AG04449 (cell line): ENCODE results near the gene SHLD3.
"Not testable (repeated sequence)": the region's sequence is repeated elsewhere in the genome, so short reads cannot be mapped to it uniquely, and the experiment has no call there.

Experiments
- CTCF ChIA-PET: fragments of 350-600 bp; formaldehyde crosslinking; extraction: SDS; loops from one replicate; lab custom pipeline; 2021; ENCODE audit warnings: antibody characterized with exemption; lab: Yijun Ruan, JAX
- POLR2A ChIA-PET: fragments of 400-600, 350-600 bp; formaldehyde crosslinking; extraction: SDS; loops from one replicate; lab custom pipeline; 2020; ENCODE audit warnings: antibody characterized with exemption, inconsistent platforms; lab: Yijun Ruan, JAX
- DNase-seq: peaks from one replicate; pipeline ENCODE4 v3.0.0-alpha.2; 2010; ENCODE audit warnings: low read depth, low spot score
- H3K4me3 ChIP-seq: 2 replicates; pipeline ENCODE4 v1.5.1; 2011; ENCODE audit warnings: low read depth, mild to moderate bottlenecking, control low read depth, low read length
- TF ChIP-seq, protein P1 (sequence below): IDR thresholded peaks from one replicate; pipeline ENCODE4 v1.5.1; 2011; ENCODE audit warnings: mild to moderate bottlenecking, moderate library complexity, low read length, control low read depth, inconsistent platforms; ENCODE audit not compliant: insufficient read depth; ENCODE audit errors: missing control alignments

The SHLD3 gene, protein sequence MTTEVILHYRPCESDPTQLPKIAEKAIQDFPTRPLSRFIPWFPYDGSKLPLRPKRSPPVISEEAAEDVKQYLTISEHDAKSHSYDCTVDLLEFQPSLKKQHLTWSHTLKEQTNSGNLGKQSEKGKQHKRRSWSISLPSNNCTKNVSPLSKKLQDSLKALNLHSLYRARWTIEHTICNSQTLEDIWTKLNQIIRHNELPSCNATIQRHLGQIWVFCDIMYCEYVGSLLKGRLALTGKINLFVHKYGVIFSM

GRCh38 chr5:65624571-65625555 is at the start of gene SHLD3, which contains the start of gene TRAPPC13:
TSS of gene SHLD3 (plus strand) at chr5:65625027. CDS start at chr5:65629588, 4,561 bp downstream.
TSS of gene TRAPPC13 (plus strand) at chr5:65625027. CDS start at chr5:65625061, 34 bp downstream.
- peak within 1 kb of the TSS; percentile 90 for H3K4me3 ChIP-seq
- TF ChIP-seq, protein P1, sequence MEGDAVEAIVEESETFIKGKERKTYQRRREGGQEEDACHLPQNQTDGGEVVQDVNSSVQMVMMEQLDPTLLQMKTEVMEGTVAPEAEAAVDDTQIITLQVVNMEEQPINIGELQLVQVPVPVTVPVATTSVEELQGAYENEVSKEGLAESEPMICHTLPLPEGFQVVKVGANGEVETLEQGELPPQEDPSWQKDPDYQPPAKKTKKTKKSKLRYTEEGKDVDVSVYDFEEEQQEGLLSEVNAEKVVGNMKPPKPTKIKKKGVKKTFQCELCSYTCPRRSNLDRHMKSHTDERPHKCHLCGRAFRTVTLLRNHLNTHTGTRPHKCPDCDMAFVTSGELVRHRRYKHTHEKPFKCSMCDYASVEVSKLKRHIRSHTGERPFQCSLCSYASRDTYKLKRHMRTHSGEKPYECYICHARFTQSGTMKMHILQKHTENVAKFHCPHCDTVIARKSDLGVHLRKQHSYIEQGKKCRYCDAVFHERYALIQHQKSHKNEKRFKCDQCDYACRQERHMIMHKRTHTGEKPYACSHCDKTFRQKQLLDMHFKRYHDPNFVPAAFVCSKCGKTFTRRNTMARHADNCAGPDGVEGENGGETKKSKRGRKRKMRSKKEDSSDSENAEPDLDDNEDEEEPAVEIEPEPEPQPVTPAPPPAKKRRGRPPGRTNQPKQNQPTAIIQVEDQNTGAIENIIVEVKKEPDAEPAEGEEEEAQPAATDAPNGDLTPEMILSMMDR = no peak
- CTCF ChIA-PET = interaction anchor here (1.0 to 1.2 kb wide), 3 partner anchors 10 to 17 kb away, joined by 3 to 4 read pairs (median 3); no protein-coding TSS in a partner anchor
- peak; percentile 40 for DNase-seq
- POLR2A ChIA-PET = no interaction called here

DNA sequence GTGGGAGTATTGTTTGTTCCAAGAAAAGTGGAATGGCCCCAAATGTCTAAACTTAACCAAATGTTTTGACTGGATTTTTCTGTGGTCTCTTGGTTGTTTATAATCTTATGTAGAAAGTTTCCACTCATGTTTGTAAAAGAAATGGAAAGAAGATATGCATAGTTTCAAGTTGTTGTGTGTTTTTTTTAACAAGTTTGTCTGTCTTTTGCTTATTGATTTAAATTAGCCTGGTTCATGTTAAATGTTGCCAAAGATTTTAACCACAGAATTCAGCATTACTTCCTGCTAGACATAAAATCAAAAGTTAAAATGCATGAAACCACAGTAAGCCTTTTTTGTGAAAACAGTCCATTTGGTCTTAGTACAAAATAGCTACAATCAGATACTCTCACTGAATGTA is 47.7 kb upstream of the SHLD3 start:
- peak; percentile 21 for DNase-seq
- H3K4me3 ChIP-seq = no peak overlapping the region
- CTCF ChIA-PET = no interaction called here
- TF ChIP-seq, protein P1 = no peak
- POLR2A ChIA-PET = no interaction called here

DNA sequence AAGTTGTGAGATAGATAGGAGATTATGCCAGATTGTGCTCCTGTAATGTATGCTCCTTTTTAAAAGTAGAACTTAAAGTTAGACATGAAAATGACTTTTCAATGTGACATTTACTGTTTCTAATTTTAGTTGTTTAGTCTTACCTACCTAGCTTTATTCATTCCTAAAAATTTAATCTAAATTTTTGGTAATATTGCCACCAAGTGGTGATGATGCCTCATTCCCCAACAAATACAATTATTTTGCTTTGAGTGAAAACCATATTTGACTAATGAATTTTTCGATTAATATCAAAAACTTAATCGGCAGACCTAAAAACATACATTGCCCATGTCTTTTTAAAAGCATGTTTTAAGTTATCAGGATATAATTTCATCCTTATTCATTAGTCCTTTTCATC is 36.1 kb upstream of the SHLD3 start:
- CTCF ChIA-PET = interaction anchor here (1.4 kb wide), 1 partner anchor 782 kb away, joined by 4 read pairs; no protein-coding TSS in a partner anchor
- no peak for DNase-seq
- TF ChIP-seq, protein P1 = no peak
- no peak overlapping the region for H3K4me3 ChIP-seq
- POLR2A ChIA-PET = no interaction called here

GRCh38 chr5:65601761-65602160 is 23.1 kb upstream of the SHLD3 start:
- H3K4me3 ChIP-seq, CTCF ChIA-PET, DNase-seq, POLR2A ChIA-PET: not testable (repeated sequence)

GRCh38 chr5:65611524-65611923 is 13.3 kb upstream of the SHLD3 start:
- ChIA-PET POLR2A (no interaction called here), CTCF (interaction anchor here (1.4 to 1.7 kb wide), 2 partner anchors 8 to 12 kb away, joined by 3 to 7 read pairs; no protein-coding TSS in a partner anchor)
- TF ChIP-seq, protein P1 = no peak
- no peak overlapping the region for H3K4me3 ChIP-seq
- no peak for DNase-seq

GRCh38 chr5:65612298-65612907 is 12.4 kb upstream of the SHLD3 start:
- CTCF ChIA-PET = interaction anchor here (1.4 kb wide), 1 partner anchor 11 kb away, joined by 3 read pairs; no protein-coding TSS in a partner anchor
- no peak for DNase-seq
- TF ChIP-seq, protein P1 = no peak
- H3K4me3 ChIP-seq = no peak overlapping the region
- POLR2A ChIA-PET = no interaction called here
